ENCODE measurements around the gene OSGIN1. TPM values are rescaled to one million over a fixed set of nuclear protein-coding genes. Genes with fewer than 3 reads are reported as not detected.
A peak's percentile ranks its signal among the peaks of the same experiment; 100 is the strongest.

Gene OSGIN1
- total RNA-seq, 4 donors from 2014 or later, result 17.3 to 99.7 (median 75.2) TPM

- DNase-seq, result no peak
- Histone ChIP-seq H3K36me3 (peaks cover 0 to 12% (median 0%) of the 10 kb centered on the region in 3 donors), H3K27me3 (no peaks in the 10 kb centered on the region), H3K27ac (no peak overlapping the region), H3K4me1 (peaks cover 0 to 5% (median 0%) of the 10 kb centered on the region in 4 donors), H3K9me3 (no peaks in the 10 kb centered on the region), H3K4me3 (no peak overlapping the region)
- no peak for TF ChIP-seq CTCF (IDR thresholded peaks at IDR 0.05)
- no peak for TF ChIP-seq POLR2A (IDR thresholded peaks at IDR 0.05)
These were observed 28.4 kb upstream of the OSGIN1 start for GRCh38 chr16:83924686-83925085.

GRCh38 chr16:83925095-83925905 lies 27.7 kb upstream of the OSGIN1 start:
- no peak for TF ChIP-seq POLR2A (IDR thresholded peaks at IDR 0.05)
- TF ChIP-seq CTCF (IDR thresholded peaks at IDR 0.05), result no peak
- H3K27ac ChIP-seq, result no peak overlapping the region
- DNase-seq, result no peak
- no peaks in the 10 kb centered on the region for H3K9me3 ChIP-seq
- H3K4me1 ChIP-seq, result peaks cover 0 to 5% (median 0%) of the 10 kb centered on the region in 4 donors
- H3K4me3 ChIP-seq, result no peak overlapping the region
- H3K36me3 ChIP-seq, result peaks cover 0 to 6% (median 0%) of the 10 kb centered on the region in 3 donors
- H3K27me3 ChIP-seq, result no peaks in the 10 kb centered on the region

GRCh38 chr16:83925957-83926725 lies 26.9 kb upstream of the OSGIN1 start:
- Histone ChIP-seq H3K9me3 (no peaks in the 10 kb centered on the region), H3K27me3 (no peaks in the 10 kb centered on the region), H3K27ac (no peak overlapping the region), H3K36me3 (peaks cover 0 to 6% (median 0%) of the 10 kb centered on the region in 3 donors), H3K4me3 (no peak overlapping the region), H3K4me1 (peaks cover 0 to 5% (median 0%) of the 10 kb centered on the region in 4 donors)
- no peak for DNase-seq
- TF ChIP-seq CTCF (IDR thresholded peaks at IDR 0.05) (no peak), POLR2A (IDR thresholded peaks at IDR 0.05) (no peak)

GRCh38 chr16:83926726-83927397 lies 26.2 kb upstream of the OSGIN1 start:
- Histone ChIP-seq H3K9me3 (no peaks in the 10 kb centered on the region), H3K4me1 (peaks cover 0 to 5% (median 0%) of the 10 kb centered on the region in 4 donors), H3K27ac (peak overlapping the region in 1 of 4 donors; percentile 15), H3K27me3 (no peaks in the 10 kb centered on the region), H3K4me3 (peak overlapping the region in 2 of 4 donors; percentile 18 to 19), H3K36me3 (peaks cover 0 to 6% (median 0%) of the 10 kb centered on the region in 3 donors)
- DNase-seq, result peak; percentile 35 to 89 (median 87)
- TF ChIP-seq POLR2A (IDR thresholded peaks at IDR 0.05) (no peak), CTCF (IDR thresholded peaks at IDR 0.05) (peak; percentile 31 to 97 (median 92))

- DNase-seq, result no peak
- H3K27ac ChIP-seq, result no peak overlapping the region
- no peak overlapping the region for H3K4me3 ChIP-seq
- H3K36me3 ChIP-seq, result peaks cover 0 to 6% (median 0%) of the 10 kb centered on the region in 3 donors
- peaks cover 0 to 5% (median 0%) of the 10 kb centered on the region in 4 donors for H3K4me1 ChIP-seq
- H3K27me3 ChIP-seq, result no peaks in the 10 kb centered on the region
- no peaks in the 10 kb centered on the region for H3K9me3 ChIP-seq
- no peak for TF ChIP-seq CTCF (IDR thresholded peaks at IDR 0.05)
- no peak for TF ChIP-seq POLR2A (IDR thresholded peaks at IDR 0.05)
These were observed 24.5 kb upstream of the OSGIN1 start for GRCh38 chr16:83928341-83929055.

Measured in Peyer's patch (tissue), 4 donors.